ENCODE measurements around the gene DCAF11.

Gene DCAF11

GRCh38 chr14:24094841-24095270 lies 19.7 kb upstream of the DCAF11 start:
- ATAC-seq (ENCODE audit: low read depth): no peak; the same call in 2 of the 3 replicates

GRCh38 chr14:24095271-24096068 lies 19.1 kb upstream of the DCAF11 start:
- DNase-seq (ENCODE audit: low spot score): no peak
- ATAC-seq (ENCODE audit: low read depth): no peak
- H3K4me1 ChIP-seq (ENCODE audit: insufficient read depth, poor library complexity, severe bottlenecking): peaks cover 15% of the 10 kb centered on the region

More at GRCh38 chr14:24094841-24095270, 19.7 kb upstream of the DCAF11 start:
- H3K4me1 ChIP-seq (ENCODE audit: insufficient read depth, poor library complexity, severe bottlenecking): peaks cover 15% of the 10 kb centered on the region
- H3K9me3 ChIP-seq (ENCODE audit: severe bottlenecking): no peaks in the 10 kb centered on the region
- peaks cover 43% of the 10 kb centered on the region for H3K36me3 ChIP-seq (ENCODE audit: low read depth)
- H3K27me3 ChIP-seq (ENCODE audit: insufficient read depth, poor library complexity, severe bottlenecking): no peaks in the 10 kb centered on the region
- H3K27ac ChIP-seq (ENCODE audit: poor library complexity, severe bottlenecking): peak overlapping the region; percentile 55
- TF ChIP-seq CTCF (IDR thresholded peaks at IDR 0.05; ENCODE audit: poor library complexity, severe bottlenecking): no peak
- H3K4me3 ChIP-seq (ENCODE audit: severe bottlenecking): peak overlapping the region; percentile 88
- DNase-seq (ENCODE audit: low spot score): no peak

GRCh38 chr14:24096545-24097181 lies 17.9 kb upstream of the DCAF11 start:
- no peak overlapping the region for H3K27ac ChIP-seq (ENCODE audit: poor library complexity, severe bottlenecking)
- no peak overlapping the region for H3K4me3 ChIP-seq (ENCODE audit: severe bottlenecking)
- peaks cover 61% of the 10 kb centered on the region for H3K36me3 ChIP-seq (ENCODE audit: low read depth)

More at GRCh38 chr14:24095271-24096068, 19.1 kb upstream of the DCAF11 start:
- Histone ChIP-seq H3K27ac (ENCODE audit: poor library complexity, severe bottlenecking) (peak overlapping the region; percentile 55), H3K4me3 (ENCODE audit: severe bottlenecking) (peak overlapping the region; percentile 88), H3K36me3 (ENCODE audit: low read depth) (peaks cover 49% of the 10 kb centered on the region), H3K9me3 (ENCODE audit: severe bottlenecking) (no peaks in the 10 kb centered on the region), H3K27me3 (ENCODE audit: insufficient read depth, poor library complexity, severe bottlenecking) (no peaks in the 10 kb centered on the region)
- no peak for TF ChIP-seq CTCF (IDR thresholded peaks at IDR 0.05; ENCODE audit: poor library complexity, severe bottlenecking)

GRCh38 chr14:24098229-24098926 lies 16.2 kb upstream of the DCAF11 start:
- H3K27ac ChIP-seq (ENCODE audit: poor library complexity, severe bottlenecking): no peak overlapping the region
- DNase-seq (ENCODE audit: low spot score): no peak
- peaks cover 10% of the 10 kb centered on the region for H3K4me1 ChIP-seq (ENCODE audit: insufficient read depth, poor library complexity, severe bottlenecking)
- H3K27me3 ChIP-seq (ENCODE audit: insufficient read depth, poor library complexity, severe bottlenecking): no peaks in the 10 kb centered on the region
- H3K36me3 ChIP-seq (ENCODE audit: low read depth): peaks cover 76% of the 10 kb centered on the region
- no peak for TF ChIP-seq CTCF (IDR thresholded peaks at IDR 0.05; ENCODE audit: poor library complexity, severe bottlenecking)
- no peak for ATAC-seq (ENCODE audit: low read depth)
- no peak overlapping the region for H3K4me3 ChIP-seq (ENCODE audit: severe bottlenecking)
- H3K9me3 ChIP-seq (ENCODE audit: severe bottlenecking): no peaks in the 10 kb centered on the region

More at GRCh38 chr14:24096545-24097181, 17.9 kb upstream of the DCAF11 start:
- DNase-seq (ENCODE audit: low spot score) (no peak), ATAC-seq (ENCODE audit: low read depth) (no peak)
- Histone ChIP-seq H3K9me3 (ENCODE audit: severe bottlenecking) (no peaks in the 10 kb centered on the region), H3K27me3 (ENCODE audit: insufficient read depth, poor library complexity, severe bottlenecking) (no peaks in the 10 kb centered on the region), H3K4me1 (ENCODE audit: insufficient read depth, poor library complexity, severe bottlenecking) (peaks cover 15% of the 10 kb centered on the region)
- TF ChIP-seq CTCF (IDR thresholded peaks at IDR 0.05; ENCODE audit: poor library complexity, severe bottlenecking): no peak
